ENCODE data around the gene BAHD1. TPM values are rescaled to one million over a fixed set of nuclear protein-coding genes. Genes with fewer than 3 reads are reported as not detected.

Gene BAHD1
- polyA plus RNA-seq, 1 of the 3 experiments (the other 2 are of a cell fraction) = 5.5 TPM

DNA sequence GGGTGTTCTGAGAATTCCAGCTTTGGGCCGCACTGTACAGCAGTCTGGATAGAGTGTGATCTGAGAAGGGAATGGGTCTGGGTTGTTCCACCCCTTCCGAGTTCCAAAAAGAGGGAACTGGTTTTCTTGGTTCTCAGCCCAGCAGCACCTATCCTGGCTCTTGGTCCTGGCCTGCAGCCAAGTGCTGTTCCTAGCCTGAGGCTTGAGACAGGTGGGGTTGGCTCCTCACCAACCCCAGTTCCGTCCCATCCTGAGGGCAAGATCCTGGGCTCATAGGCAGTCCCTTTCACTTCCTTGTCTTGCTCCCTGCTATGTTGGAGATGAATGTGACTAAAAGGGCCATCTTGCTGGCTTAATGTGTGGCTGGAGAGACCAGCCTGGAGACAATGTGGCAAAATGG lies 20.0 kb upstream of the BAHD1 start:
- TF ChIP-seq NFIC (IDR thresholded peaks at IDR 0.05; ENCODE audit: borderline replicate concordance) = peak; percentile 39; the same call in 1 of the 2 replicates
- no peak for TF ChIP-seq RCOR1 (IDR thresholded peaks at IDR 0.05; ENCODE audit: low read length)
- WGBS (ENCODE audit: low lambda C conversion rate) = 96% methylated on average over 3 of the region's 3 CpGs
- no peaks in the 10 kb centered on the region for H3K79me2 ChIP-seq (ENCODE audit: insufficient read depth)
- H3K4me2 ChIP-seq = no peak overlapping the region
- peaks cover 15% of the 10 kb centered on the region for H3F3A ChIP-seq (replicated peaks; ENCODE audit: insufficient read depth)
- CTCF ChIA-PET = interaction anchor here (1.0 to 16.9 kb wide), 21 partner anchors 10 to 157 kb away, joined by 3 to 299 read pairs (median 8); partner anchors contain the start of genes CCDC9B, INAFM2 and IVD
- no peak overlapping the region for H2AFZ ChIP-seq (ENCODE audit: low read depth)
- DNase-seq = no peak
- no peaks in the 10 kb centered on the region for H4K20me1 ChIP-seq (ENCODE audit: insufficient read depth)
- no peak overlapping the region; a peak in 1 of 4 replicates for H3K27ac ChIP-seq (ENCODE audit: low read depth in 2 of 2, low read length in 1 of 2)
- POLR2A ChIA-PET = interaction anchor here (0.5 kb wide), 1 partner anchor 70 kb away, joined by 4 read pairs; no protein-coding TSS in a partner anchor
- no peak overlapping the region for H3K9ac ChIP-seq
- H3K4me3 ChIP-seq (ENCODE audit: low read depth in 2 of 2, low read length in 1 of 2) = no peak overlapping the region
- H3K27me3 ChIP-seq (ENCODE audit: insufficient read depth) = no peaks in the 10 kb centered on the region
- H3K9me2 ChIP-seq = no peaks in the 10 kb centered on the region
- no peaks in the 10 kb centered on the region for H3K9me3 ChIP-seq
- H3K4me1 ChIP-seq (ENCODE audit: control insufficient read depth in 1 of 2, insufficient read depth in 2 of 2, low read depth in 1 of 2, low read length in 1 of 2) = peaks cover 0 to 20% of the 10 kb centered on the region in 2 experiments; a peak in 1 of 4 replicates
- H3K36me3 ChIP-seq (replicated peaks in 1 of 2; ENCODE audit: control insufficient read depth in 1 of 2, insufficient read depth in 2 of 2, low read length in 1 of 2) = peaks cover 5 to 6% of the 10 kb centered on the region in 2 experiments

DNA sequence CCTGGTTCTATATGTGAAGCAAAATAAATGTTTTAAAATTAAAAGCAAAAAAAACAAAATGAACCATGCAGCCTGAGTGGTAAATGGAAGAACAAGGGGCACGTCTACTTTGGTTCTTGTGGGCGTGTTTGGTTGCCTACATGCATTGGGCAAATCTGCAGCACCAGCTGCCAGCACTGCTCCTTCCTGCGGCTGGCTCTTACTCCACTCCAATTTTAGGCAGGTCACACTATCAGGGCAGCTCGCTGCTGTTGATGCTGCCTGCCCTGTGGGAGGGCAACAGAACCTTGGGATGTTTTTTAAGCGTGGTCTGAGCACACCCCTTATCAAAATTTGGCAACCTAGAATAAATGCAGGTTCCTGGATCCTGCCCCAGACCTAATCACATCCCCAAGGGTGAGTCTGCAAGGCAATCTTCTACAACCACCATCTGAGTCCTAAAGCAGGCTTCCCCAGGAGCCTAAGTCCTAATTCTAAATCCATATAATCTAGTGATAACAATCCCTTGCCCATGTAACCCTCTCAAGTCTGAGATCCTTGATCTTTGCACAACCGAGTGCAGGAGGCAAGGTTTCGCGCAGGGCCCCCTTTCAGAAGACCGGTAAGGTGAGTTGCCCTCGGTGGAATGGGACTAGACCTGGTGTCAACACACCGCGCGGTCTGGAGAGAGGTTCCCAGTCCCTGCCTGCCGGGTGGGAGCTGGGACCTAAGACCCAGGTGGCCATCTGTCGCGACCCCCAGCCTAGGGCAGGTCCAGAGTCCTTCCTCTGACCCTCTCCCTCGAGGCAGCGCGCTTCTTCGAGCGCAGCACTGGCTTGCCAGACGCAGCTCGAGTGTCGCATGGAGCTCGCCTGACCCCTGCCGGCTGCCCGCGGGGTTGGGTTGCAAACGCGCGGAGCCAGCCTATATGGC lies 19.3 kb upstream of the BAHD1 start:
- peak; percentile 91 for DNase-seq
- Histone ChIP-seq H2AFZ (ENCODE audit: low read depth) (no peak overlapping the region), H3K27me3 (ENCODE audit: insufficient read depth) (no peaks in the 10 kb centered on the region), H3K79me2 (ENCODE audit: insufficient read depth) (no peaks in the 10 kb centered on the region), H3K4me1 (ENCODE audit: control insufficient read depth in 1 of 2, insufficient read depth in 2 of 2, low read depth in 1 of 2, low read length in 1 of 2) (peaks cover 0 to 20% of the 10 kb centered on the region in 2 experiments; a peak in 1 of 4 replicates), H3K9me3 (no peaks in the 10 kb centered on the region), H3K4me3 (ENCODE audit: low read depth in 2 of 2, low read length in 1 of 2) (peak overlapping the region in 1 of 2 experiments; percentile 39; a peak in 1 of 4 replicates), H3K9me2 (no peaks in the 10 kb centered on the region), H4K20me1 (ENCODE audit: insufficient read depth) (no peaks in the 10 kb centered on the region), H3K9ac (no peak overlapping the region), H3K4me2 (no peak overlapping the region), H3K27ac (ENCODE audit: low read depth in 2 of 2, low read length in 1 of 2) (no peak overlapping the region), H3F3A (replicated peaks; ENCODE audit: insufficient read depth) (peaks cover 15% of the 10 kb centered on the region), H3K36me3 (replicated peaks in 1 of 2; ENCODE audit: control insufficient read depth in 1 of 2, insufficient read depth in 2 of 2, low read length in 1 of 2) (peaks cover 3 to 5% of the 10 kb centered on the region in 2 experiments)
- WGBS (ENCODE audit: low lambda C conversion rate) = 51% methylated on average over 15 of the region's 31 CpGs
- ChIA-PET CTCF (interaction anchor here (0.6 to 16.9 kb wide), 52 partner anchors 8 to 819 kb away, joined by 3 to 299 read pairs (median 4); partner anchors contain the start of genes BAHD1, CCDC9B, INAFM2 and IVD), POLR2A (interaction anchor here (1.2 kb wide), 1 partner anchor 77 kb away, joined by 3 read pairs; no protein-coding TSS in a partner anchor)
- no peak for TF ChIP-seq TCF12 (IDR thresholded peaks at IDR 0.05)
- no peak for TF ChIP-seq EZH2phosphoT487 (IDR thresholded peaks at IDR 0.05; ENCODE audit: borderline replicate concordance, low read depth)
- no peak for TF ChIP-seq MEF2A (IDR thresholded peaks at IDR 0.05; ENCODE audit: borderline replicate concordance, low read depth)
- no peak for TF ChIP-seq YY1 (IDR thresholded peaks at IDR 0.05; ENCODE audit: low read depth)
- TF ChIP-seq, protein P1, sequence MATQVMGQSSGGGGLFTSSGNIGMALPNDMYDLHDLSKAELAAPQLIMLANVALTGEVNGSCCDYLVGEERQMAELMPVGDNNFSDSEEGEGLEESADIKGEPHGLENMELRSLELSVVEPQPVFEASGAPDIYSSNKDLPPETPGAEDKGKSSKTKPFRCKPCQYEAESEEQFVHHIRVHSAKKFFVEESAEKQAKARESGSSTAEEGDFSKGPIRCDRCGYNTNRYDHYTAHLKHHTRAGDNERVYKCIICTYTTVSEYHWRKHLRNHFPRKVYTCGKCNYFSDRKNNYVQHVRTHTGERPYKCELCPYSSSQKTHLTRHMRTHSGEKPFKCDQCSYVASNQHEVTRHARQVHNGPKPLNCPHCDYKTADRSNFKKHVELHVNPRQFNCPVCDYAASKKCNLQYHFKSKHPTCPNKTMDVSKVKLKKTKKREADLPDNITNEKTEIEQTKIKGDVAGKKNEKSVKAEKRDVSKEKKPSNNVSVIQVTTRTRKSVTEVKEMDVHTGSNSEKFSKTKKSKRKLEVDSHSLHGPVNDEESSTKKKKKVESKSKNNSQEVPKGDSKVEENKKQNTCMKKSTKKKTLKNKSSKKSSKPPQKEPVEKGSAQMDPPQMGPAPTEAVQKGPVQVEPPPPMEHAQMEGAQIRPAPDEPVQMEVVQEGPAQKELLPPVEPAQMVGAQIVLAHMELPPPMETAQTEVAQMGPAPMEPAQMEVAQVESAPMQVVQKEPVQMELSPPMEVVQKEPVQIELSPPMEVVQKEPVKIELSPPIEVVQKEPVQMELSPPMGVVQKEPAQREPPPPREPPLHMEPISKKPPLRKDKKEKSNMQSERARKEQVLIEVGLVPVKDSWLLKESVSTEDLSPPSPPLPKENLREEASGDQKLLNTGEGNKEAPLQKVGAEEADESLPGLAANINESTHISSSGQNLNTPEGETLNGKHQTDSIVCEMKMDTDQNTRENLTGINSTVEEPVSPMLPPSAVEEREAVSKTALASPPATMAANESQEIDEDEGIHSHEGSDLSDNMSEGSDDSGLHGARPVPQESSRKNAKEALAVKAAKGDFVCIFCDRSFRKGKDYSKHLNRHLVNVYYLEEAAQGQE (IDR thresholded peaks at IDR 0.05; ENCODE audit: low read depth, low read length) = no peak
- TF ChIP-seq POLR2AphosphoS5 (IDR thresholded peaks at IDR 0.05; ENCODE audit: low read depth, low read length) = peak; percentile 36; the same call in 1 of the 2 replicates
- TF ChIP-seq, protein P2, sequence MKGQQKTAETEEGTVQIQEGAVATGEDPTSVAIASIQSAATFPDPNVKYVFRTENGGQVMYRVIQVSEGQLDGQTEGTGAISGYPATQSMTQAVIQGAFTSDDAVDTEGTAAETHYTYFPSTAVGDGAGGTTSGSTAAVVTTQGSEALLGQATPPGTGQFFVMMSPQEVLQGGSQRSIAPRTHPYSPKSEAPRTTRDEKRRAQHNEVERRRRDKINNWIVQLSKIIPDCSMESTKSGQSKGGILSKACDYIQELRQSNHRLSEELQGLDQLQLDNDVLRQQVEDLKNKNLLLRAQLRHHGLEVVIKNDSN (IDR thresholded peaks at IDR 0.05; ENCODE audit: borderline replicate concordance, low read depth) = no peak
- TF ChIP-seq, protein P3, sequence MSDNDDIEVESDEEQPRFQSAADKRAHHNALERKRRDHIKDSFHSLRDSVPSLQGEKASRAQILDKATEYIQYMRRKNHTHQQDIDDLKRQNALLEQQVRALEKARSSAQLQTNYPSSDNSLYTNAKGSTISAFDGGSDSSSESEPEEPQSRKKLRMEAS (IDR thresholded peaks at IDR 0.05; ENCODE audit: low read depth) = peak; percentile 36; the same call in 1 of the 2 replicates
- TF ChIP-seq RXRA (IDR thresholded peaks at IDR 0.05; ENCODE audit: borderline replicate concordance, low read depth) = no peak
- TF ChIP-seq GATA2 (CRISPR knock-in tag; IDR thresholded peaks at IDR 0.05) = no peak
- TF ChIP-seq RFX5 (IDR thresholded peaks at IDR 0.05; ENCODE audit: low read length) = no peak
- TF ChIP-seq, protein P4, sequence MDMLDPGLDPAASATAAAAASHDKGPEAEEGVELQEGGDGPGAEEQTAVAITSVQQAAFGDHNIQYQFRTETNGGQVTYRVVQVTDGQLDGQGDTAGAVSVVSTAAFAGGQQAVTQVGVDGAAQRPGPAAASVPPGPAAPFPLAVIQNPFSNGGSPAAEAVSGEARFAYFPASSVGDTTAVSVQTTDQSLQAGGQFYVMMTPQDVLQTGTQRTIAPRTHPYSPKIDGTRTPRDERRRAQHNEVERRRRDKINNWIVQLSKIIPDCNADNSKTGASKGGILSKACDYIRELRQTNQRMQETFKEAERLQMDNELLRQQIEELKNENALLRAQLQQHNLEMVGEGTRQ (IDR thresholded peaks at IDR 0.05; ENCODE audit: borderline replicate concordance, low read depth, low read length) = no peak
- TF ChIP-seq SMC3 (IDR thresholded peaks at IDR 0.05; ENCODE audit: low read depth, low read length) = peak; percentile 89
- TF ChIP-seq, protein P5, sequence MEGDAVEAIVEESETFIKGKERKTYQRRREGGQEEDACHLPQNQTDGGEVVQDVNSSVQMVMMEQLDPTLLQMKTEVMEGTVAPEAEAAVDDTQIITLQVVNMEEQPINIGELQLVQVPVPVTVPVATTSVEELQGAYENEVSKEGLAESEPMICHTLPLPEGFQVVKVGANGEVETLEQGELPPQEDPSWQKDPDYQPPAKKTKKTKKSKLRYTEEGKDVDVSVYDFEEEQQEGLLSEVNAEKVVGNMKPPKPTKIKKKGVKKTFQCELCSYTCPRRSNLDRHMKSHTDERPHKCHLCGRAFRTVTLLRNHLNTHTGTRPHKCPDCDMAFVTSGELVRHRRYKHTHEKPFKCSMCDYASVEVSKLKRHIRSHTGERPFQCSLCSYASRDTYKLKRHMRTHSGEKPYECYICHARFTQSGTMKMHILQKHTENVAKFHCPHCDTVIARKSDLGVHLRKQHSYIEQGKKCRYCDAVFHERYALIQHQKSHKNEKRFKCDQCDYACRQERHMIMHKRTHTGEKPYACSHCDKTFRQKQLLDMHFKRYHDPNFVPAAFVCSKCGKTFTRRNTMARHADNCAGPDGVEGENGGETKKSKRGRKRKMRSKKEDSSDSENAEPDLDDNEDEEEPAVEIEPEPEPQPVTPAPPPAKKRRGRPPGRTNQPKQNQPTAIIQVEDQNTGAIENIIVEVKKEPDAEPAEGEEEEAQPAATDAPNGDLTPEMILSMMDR (IDR thresholded peaks at IDR 0.05) = peak; percentile 92
- no peak for TF ChIP-seq CHD2 (IDR thresholded peaks at IDR 0.05; ENCODE audit: low read length, partially characterized antibody)
- no peak for TF ChIP-seq NFIC (IDR thresholded peaks at IDR 0.05; ENCODE audit: borderline replicate concordance)
- 0 out of 2 replicates have a peak, but pooled peaks have one; percentile 18 for TF ChIP-seq RCOR1 (IDR thresholded peaks at IDR 0.05; ENCODE audit: low read length)
